HG02642 (cell line): ENCODE measurements around the gene ARF5.
"Not testable (repeated sequence)": the region's sequence is repeated elsewhere in the genome, so short reads cannot be mapped to it uniquely, and the experiment has no call there.

Source experiments
- ATAC-seq: cut with Tn5 transposase; IDR thresholded peaks from one replicate; pipeline ENCODE4 v1.9.1; 2021; ENCODE audit warnings: mild to moderate bottlenecking; ENCODE audit not compliant: unreplicated experiment, poor library complexity

Gene ARF5

DNA sequence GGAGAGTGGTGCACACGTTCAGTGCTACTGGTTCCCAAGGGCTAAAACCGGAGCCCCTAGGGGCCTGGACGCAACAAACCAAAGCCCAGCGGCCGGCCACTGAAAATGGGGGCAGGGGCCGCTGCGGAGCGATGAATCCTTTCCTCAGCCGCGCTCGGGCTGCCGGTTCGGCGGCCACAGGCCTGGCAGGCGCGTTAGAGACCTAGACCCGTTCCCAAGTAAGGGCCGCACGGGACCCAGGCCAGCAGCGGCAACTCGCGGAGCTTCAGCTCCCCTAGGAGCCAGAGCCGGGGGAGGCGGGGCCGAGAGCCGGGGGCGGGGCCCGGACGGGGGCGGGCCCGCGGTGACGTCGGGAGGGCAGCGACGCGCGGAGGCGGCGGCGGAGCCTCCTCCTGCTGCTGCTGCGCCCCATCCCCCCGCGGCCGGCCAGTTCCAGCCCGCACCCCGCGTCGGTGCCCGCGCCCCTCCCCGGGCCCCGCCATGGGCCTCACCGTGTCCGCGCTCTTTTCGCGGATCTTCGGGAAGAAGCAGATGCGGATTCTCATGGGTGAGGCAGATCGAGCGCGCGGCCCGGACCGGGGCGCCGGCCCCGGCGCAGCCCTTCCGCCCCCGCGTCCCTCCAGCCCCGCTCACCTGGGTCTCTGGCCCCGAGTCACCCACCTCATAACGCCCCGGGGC, at the start of gene ARF5:
TSS of gene ARF5 (plus strand) at position 393 of the 678 bp plus-strand sequence. CDS start at position 481, 88 bp downstream.
- peak; percentile 82 for ATAC-seq

DNA sequence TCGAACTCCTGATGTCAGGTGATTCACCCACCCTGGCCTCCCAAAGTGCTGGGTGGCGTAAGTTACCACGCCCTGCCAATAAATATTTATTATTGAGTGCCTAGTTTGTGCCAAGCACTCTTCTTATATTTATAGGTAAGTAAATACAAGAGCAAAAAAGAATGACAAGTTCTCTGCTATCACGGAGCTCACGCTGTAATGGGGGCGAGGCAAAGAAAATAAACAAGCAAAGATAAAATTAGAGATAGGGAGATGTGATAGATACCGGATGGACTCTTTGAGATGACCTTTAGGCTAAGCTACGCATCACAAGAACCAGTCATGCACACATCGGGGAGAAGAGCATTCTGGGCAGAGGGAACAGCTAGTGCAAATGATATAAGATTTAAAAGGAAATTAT, 49.1 kb upstream of the ARF5 start:
- no peak for ATAC-seq

DNA sequence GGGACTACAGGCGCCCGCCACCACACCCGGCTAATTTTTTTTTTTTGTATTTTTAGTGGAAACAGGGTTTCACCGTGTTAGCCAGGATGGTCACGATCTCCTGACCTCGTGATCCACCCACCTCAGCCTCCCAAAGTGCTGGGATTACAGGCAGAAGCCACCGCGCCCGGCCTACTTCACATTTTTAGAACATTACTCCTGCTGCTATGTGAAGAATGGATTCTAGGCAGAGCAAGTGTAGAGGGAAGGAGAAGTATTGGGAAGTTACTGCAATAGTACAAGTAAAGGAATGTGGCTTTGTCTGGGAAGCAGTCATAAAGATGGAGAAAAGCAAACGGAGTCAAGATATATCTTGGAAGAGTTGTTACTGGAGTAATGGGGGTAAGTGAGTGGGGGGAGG, 47.8 kb upstream of the ARF5 start:
- ATAC-seq: not testable (repeated sequence)

DNA sequence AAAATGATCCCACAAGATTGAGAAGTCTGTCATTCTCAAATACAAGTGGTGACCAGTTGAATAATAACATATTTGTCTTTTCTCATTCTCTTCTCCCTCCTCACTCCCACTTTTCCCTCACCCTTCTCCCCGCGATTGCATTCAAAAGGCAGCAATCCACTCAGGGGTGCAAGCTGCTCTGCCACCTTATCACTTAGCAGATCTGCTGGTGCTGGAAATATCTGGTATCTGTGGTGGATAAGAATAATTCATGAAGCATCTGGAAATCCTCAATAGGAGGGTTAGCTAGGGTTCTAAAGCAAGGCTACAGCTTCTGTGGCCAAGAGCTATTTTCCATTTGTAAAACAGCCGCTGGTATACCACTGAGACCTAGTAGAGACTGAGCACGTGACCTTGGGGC, 46.7 kb upstream of the ARF5 start:
- ATAC-seq: no peak

DNA sequence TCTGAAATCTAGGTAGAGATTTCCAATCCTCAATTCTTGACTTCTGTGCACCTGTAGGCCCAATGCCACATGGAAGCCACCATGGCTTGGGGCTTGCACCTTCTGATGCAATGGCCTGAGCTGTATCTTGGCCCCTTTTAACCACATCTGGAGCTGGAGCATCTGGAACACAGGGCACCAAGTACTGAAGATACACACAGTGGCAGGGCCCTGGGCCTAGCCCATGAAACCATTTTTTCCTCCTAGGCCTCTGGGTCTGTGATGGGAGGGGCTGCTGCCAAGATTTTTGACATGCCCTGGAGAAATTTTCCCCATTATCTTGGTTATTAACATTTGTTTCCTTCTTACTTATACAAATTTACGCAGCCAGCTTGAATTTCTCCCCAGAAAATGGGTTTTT, 41.9 kb upstream of the ARF5 start:
- no peak for ATAC-seq

DNA sequence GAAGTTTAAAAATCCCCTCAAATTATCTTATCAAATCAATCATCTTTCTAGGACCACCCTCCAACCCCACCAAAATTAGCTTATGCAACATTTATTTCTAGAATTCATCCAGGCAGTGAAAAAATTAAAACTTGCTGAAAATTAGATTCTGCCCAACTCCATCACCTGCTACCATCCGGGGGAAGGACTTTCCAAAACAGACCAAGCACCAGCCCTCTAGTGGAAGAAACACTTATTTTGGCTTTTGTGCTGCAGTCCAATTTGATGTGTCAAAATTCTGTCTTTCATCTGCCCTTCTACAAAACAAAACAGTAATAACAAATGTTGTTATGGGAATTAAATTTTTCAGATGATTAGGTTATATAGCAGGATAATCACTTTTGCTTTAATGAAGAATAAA, 38.0 kb upstream of the ARF5 start:
- ATAC-seq: no peak

DNA sequence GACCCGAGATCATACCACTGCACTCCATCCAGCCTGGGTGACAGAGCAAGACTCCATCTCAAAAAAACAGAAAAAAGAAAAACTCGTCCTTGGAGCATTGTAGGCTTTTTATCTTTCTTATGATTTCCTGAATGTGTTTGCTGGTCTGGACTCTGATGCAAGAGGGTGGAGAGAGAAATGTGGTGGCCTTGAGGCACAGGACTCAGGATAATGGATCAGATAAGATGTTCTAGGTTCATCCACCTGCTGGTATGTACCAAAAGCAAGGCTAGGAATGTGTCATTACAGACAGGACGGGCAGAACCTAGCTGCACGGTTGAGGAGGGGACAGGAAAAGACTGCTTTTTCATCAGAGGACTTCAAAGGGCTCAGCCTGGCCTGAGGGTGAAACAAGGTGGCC, 36.3 kb upstream of the ARF5 start:
- ATAC-seq: no peak

DNA sequence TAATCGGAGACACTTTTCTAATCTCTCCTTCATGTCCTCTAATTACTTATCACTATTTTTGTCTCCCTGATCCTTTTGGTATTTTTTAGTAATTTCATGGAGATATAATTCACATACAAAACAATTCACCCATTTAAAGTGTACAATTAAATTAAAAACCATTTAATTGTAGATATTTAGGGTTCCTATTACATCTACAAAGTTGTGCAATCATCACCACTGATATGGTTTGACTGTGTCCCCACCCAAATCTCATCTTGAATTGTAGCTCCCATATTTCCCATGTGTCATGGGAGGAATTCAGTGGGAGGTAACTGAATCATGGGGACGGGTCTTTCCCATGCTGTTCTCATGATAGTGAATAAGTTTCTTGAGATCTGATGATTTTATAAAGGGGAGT, 31.8 kb upstream of the ARF5 start:
- no peak for ATAC-seq

DNA sequence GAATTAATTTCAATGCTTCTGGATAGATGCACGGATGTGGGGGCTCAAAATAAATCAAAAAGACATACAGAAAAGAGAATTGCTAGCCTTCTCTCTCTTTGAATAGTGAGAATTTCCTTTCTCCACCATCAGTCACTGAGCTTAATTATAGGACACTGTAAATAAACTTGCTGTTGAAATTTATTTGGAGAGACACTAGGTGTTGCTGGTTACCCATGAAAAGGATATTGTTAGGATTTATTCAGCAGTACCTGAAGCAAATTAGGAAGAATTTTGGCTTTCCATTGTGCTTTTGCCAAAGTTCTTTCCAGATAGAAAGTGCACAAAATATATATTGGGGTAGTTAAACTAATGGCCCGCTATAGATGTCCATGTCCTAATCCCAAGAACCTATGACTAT, 30.4 kb upstream of the ARF5 start:
- ATAC-seq: no peak

DNA sequence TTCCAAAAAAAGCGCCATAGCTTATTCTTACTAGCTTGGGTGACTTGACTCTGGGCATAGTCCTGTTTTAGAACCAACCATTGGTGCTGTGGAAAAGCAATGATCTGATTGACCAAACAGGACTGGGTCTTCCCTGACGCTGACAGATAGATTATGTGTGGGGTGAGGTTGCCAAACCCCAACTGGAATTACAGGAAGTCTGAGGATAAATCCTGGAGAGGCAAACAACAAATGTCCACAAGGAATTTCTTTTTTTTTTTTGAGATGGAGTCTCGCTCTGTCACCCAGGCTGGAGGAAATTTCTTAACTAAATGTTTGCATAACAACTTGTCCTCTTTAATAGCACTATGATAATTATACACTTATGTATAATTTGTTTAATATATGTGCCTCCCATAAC, 22.0 kb upstream of the ARF5 start:
- no peak for ATAC-seq

DNA sequence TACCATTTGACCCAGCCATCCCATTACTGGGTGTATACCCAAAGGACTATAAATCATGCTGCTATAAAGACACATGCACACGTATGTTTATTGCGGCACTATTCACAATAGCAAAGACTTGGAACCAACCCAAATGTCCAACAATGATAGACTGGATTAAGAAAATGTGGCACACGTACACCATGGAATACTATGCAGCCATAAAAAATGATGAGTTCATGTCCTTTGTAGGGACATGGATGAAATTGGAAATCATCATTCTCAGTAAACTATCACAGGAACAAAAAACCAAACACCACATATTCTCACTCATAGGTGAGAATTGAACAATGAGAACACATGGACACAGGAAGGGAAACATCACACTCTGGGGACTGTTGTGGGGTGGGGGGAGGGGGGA, 20.2 kb upstream of the ARF5 start:
- ATAC-seq: not testable (repeated sequence)

DNA sequence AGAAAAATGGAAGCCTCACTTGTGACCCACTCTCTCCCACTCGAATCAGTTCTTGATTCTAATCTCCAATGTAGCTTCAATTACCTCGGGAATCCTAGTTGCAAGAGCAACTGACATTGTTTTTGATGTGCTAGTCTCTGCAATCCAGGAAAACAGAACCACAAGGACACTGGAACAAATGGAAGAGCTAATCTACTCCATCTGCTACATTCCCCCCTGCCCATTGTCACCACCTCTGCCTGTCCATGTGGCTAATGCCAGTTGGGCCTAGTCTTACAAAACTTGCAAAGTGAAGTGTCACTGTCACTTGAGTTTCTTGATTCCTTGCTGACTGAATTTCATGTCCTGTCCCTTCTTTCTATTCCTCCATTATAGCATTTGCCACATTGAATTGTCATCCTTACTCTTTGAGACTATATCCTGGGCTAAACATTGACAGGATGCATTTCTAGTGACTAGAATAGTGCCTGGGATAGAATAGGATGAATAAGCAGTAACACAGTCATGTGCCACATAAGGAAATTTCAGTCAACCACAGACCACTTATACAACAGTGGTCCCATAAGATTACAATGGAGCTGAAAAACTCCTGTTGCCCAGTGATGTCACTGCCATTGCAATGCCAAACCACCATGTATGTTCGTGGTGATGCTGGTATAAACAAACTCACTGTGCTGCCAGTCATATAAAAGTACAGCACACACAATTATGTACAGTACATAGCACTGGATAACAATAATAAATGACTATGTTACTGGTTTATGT, 16.3 kb upstream of the ARF5 start:
- ATAC-seq: no peak

DNA sequence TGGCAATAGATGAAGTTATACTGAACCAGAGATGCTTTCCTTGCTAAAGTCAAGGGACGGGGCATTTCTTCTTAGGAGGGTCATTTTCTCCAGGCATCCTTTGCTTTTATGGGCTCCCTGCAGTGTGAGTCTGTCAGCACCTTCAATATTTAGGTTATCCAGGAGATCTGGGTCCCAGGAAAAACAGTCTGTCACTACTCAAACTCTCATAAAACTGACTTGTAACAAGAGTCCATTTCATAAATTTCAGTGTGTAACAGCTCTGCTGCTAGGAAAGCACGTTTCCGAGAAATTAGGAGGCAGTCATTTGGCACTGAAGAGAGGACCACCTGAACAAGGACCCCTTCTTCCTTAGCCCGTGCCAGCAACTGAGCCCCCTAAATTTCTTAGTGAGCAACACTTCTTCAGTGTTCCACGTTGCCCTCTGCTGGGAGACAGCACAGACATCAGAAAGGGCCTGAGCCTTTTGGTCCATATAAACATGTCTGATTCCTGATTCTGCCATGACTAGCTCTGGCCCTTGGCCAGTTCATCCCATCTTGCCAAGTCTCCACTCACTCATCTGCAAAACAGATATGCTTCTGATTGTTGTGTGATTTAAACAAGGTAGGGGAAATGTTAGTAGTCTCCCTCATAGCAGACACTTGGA, 10.1 kb upstream of the ARF5 start:
- ATAC-seq: no peak

DNA sequence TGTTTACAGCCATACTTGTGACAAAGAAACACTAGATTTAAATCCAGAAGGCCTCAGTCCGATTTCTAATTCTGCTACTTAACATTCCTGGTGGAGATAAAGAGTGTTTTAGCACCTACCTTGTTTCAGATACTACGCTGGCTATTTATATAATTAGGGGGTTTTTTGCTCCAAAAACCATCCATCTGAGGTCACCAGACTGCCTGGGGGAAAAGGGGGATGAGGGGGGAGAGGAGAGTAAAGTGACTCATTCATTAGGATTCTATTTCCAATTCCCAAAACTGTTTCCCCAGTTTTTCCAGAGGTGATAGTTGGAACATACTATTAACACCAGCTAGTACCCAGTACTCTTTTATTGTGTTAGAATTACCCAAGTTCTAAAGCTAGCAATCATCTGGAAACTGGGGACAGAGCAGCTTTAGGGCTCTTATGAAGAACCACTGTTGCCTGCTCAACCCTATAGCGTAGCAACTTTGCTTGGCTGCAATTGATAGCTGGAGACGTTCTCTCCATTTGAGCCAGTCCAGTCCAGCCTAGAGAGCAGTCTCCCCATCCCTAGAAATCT, 9.4 kb upstream of the ARF5 start:
- ATAC-seq: no peak

DNA sequence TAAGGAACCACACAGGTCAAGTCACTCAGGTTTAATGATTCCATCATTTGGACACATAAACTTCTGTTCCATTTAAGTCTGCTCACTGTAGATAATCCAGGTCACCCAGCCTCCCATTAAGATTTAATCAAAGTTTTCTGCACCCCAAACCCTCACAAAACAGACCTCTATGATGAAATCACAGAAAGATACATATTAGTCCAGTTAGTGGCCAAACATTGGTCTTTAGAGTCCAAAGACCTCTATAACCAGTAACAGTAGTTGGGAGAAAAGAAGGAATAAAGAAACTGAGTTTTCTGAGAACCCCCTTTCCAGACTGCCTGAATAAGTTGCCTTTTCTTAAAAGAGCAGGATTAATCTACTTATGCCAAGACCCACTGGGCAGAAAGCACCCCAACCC, 7.6 kb upstream of the ARF5 start:
- no peak for ATAC-seq

DNA sequence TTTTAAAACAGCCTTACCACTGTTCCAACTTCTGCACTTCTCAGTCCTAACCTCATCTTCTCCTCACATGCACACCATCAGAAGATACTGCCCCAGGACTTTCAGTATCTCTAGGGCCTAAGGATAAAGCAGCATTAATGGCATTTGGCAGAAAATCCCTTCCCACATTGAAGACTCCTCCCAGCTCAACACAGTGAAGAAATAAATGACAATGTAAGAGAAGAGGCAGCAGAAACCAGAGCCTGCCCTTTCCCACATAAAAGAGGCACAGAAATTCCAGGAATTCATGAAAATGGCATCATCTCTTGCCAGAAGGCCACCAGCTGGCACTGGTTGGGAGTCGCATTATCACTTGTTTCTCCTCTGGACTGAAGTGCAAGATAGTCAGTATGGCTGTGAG, 6.5 kb upstream of the ARF5 start:
- no peak for ATAC-seq

DNA sequence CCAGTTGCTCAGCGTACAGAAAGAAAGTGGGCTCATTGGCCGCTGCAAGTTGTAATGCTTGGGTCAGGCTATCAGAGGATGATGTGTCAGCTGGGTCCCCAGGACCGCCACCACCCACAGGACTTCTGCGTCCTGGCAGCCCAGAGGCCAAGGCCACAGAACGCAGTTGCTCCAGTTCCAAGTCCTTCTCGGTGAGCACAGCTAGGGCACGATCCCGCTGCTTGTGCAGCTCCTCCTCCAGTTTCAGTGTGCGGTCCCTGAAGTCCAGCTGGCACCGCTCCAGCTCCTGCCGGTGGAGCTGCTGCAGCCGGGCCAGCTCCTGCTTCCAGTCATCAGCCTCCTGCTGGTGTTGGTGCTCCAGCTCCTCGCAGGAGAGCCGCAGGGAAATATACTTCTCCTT, 5.8 kb upstream of the ARF5 start:
- no peak for ATAC-seq

DNA sequence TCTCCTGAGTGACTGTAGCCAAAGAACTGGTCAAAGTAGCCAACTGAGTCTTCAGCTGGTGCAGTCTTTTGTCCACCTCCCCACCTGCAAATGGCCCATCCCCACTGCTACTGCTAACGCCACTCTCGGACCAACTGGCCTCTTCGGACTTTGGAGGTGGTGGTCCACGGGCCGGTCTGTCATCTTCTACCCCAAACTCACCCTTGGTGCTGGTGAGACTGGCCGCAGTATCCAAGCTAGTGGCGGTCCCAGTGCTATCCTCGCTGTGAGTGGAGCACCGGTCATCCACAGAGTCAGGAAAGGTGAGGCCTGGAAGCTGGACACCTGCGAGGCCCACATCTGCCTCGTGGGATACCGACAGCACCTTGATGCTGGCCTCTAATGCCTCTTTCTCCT, 3.6 kb upstream of the ARF5 start:
- ATAC-seq: no peak

DNA sequence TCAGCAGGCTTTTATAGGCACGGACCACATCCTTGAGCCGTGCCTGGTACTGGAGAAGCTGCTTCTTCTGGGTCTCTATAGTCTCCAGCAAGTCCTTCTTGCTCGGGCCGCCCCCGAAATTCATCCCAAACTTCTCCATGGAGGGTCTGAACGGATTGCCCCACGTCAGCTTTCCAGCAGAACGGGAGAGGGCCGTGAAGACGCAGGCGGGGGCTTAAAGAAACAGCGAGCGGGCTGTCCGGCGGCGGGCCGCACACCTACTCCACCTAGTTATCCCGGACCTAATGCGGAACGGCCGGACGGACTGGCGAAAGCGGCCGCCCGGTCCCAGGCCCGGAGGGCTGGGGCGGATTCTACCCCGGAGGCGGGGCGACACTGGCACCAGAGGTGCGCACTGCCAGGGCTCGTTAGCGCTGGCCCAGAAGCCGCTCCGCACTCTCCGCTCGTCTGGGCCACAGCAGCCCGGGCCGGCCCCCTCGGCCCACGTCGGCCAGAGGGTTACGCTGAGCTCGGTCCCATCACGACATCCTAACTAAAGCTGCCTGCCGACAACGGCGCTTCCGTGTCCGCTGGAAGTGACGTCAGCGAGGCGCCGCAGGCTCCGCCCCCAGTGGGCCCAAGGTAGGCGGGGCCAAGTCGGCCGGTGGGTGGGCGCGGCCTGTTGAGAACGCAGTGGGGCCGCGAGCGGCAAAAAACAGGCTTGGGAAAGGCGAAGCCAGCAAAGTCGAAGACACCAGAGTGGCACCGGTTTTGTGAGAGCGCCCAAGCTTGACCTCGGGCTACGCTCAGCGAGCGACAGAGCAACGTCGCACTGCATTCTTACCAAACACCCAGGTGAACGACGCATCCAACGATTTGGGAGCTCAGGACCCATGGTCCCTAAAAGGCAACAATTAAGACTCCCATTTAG, 2.9 kb upstream of the ARF5 start, which contains the start of gene GCC1:
TSS of gene GCC1 (minus strand) at position 553 of the 910 bp plus-strand sequence. CDS start at position 139, 414 bp downstream.
- peak; percentile 81 for ATAC-seq

DNA sequence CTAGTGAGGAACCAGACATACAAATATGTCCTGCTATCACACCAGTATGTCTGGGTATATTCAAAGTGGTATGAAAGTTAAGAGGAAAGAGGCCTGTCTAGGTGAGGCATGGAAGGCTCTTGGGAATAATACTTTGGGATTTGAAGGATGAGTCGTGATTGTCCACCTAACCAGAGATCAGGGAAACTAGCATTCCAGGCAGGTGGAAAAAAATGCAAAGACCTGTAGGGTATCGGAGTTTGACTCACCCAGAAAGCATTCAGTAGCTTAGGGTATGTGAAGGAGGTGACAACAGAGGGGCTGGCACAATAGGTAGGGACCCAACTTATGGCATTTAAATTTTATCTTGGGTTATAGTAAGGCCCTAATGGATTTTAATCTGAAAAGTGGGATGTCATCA, 1.9 kb upstream of the ARF5 start:
- no peak for ATAC-seq
